GM12864 (cell line): Measurements from ENCODE around the gene TAB2.

Experiments
- DNase-seq: peaks from one replicate; pipeline ENCODE4 v3.0.0-alpha.2; 2011; ENCODE audit warnings: low read depth
- H3K4me3 ChIP-seq: 2 replicates; pipeline ENCODE4 v1.5.1; 2011; ENCODE audit warnings: mild to moderate bottlenecking, low read depth, low read length, control low read depth
- TF ChIP-seq, protein P1 (sequence below): IDR thresholded peaks from 2 replicates; pipeline ENCODE4 v1.5.1; 2011; ENCODE audit warnings: low read depth, mild to moderate bottlenecking, moderate library complexity, low read length, control low read depth, inconsistent platforms; ENCODE audit errors: missing control alignments

The TAB2 gene

DNA sequence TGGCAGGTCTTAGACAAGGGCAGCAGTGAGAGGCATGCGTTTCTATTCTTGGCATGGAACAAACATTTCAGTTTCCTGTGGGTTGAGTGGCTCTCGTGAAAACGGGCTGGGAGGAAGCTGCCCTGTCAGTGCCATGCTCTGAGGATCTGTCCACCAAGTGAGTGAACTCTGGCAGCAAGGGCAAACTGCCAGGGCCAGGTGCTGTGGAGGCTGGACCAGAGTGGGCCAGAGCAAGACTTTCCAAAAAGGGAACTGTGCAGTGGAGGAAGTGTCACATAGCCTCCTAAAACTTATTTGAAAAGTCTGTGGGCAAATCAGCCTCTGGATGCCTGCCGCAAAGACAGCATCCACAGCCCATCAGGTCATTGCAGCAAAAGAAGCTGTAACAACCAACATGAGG lies 44.2 kb upstream of the TAB2 start:
- TF ChIP-seq, protein P1, sequence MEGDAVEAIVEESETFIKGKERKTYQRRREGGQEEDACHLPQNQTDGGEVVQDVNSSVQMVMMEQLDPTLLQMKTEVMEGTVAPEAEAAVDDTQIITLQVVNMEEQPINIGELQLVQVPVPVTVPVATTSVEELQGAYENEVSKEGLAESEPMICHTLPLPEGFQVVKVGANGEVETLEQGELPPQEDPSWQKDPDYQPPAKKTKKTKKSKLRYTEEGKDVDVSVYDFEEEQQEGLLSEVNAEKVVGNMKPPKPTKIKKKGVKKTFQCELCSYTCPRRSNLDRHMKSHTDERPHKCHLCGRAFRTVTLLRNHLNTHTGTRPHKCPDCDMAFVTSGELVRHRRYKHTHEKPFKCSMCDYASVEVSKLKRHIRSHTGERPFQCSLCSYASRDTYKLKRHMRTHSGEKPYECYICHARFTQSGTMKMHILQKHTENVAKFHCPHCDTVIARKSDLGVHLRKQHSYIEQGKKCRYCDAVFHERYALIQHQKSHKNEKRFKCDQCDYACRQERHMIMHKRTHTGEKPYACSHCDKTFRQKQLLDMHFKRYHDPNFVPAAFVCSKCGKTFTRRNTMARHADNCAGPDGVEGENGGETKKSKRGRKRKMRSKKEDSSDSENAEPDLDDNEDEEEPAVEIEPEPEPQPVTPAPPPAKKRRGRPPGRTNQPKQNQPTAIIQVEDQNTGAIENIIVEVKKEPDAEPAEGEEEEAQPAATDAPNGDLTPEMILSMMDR = no peak
- H3K4me3 ChIP-seq = no peak overlapping the region
- DNase-seq = no peak

- TF ChIP-seq, protein P1 = no peak
- no peak overlapping the region for H3K4me3 ChIP-seq
- DNase-seq = no peak
Observed at GRCh38 chr6:149275621-149276020, 41.9 kb upstream of the TAB2 start.

DNA sequence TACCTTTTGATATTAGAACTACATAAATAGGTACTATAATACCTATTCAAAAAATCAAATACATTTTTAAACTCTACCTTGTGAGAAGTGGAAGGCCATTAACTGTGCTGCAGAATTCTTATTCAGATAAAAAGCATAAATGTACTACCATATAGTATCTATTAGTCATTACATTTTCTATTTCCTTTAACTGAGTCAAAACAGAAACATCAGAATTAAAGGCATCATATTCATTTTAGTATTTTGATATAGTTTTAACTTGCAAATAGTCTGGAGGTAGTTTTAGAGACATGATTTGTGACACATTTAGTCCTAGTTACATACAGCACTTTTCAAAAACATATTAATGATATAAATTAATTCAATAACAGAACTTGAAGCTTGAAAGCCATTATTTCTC lies 39.9 kb upstream of the TAB2 start:
- DNase-seq = no peak
- no peak overlapping the region for H3K4me3 ChIP-seq
- TF ChIP-seq, protein P1 = no peak

DNA sequence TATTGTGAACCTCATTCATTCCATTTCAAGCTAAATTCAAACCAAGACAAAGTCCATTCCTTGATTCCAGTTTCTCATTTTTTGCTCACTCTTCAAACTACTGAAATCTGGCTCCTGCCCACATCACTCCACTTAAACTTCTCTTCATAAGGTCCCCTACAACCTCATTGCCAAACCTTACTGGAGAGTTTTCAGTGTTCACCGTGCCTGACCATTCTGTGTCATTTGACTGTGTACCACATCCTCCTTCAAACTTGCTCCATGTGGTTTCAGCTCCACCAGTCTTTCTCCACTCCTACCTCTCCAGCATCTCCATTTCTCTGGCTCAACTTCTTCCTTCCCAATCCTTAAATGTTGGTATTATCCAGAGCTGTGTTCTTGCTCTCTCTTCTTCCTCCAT lies 38.5 kb upstream of the TAB2 start:
- no peak for DNase-seq
- TF ChIP-seq, protein P1 = no peak
- no peak overlapping the region for H3K4me3 ChIP-seq

- TF ChIP-seq, protein P1 = no peak
- DNase-seq = no peak
- H3K4me3 ChIP-seq = no peak overlapping the region
Observed at GRCh38 chr6:149284904-149285303, 32.6 kb upstream of the TAB2 start.

GRCh38 chr6:149285626-149286025 lies 31.9 kb upstream of the TAB2 start:
- H3K4me3 ChIP-seq = no peak overlapping the region
- TF ChIP-seq, protein P1 = no peak

DNA sequence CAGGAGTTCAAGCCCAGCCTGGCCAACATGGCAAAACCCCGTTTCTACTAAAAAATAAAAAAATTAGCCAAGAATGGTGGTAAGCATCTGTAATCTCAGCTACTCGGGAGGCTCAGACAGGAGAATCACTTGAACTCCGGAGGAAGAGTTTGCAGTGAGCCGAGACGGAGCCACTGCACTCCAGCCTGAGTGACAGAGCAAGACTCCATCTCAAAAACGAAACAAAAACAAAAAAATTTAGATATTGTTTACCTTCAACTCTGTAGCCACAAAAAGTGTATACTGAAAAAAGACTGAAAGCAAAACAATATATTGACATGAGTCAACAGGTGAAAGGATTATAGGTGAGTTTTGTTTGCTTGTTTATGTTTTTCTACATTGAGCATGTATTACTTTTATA lies 30.6 kb upstream of the TAB2 start:
- TF ChIP-seq, protein P1 = no peak
- no peak for DNase-seq
- no peak overlapping the region for H3K4me3 ChIP-seq

More at GRCh38 chr6:149285626-149286025, 31.9 kb upstream of the TAB2 start:
- no peak for DNase-seq
